RWPE2 (cell line): ENCODE data around the gene SHMT2.

ENCODE experiments used
- ATAC-seq: fragments of 200-7000 bp; cut with Tn5 transposase; 3 replicates; pipeline ENCODE4 v1.9.1; 2021; ENCODE audit warnings: low read depth
- DNase-seq: peaks from one replicate; pipeline ENCODE4 v3.0.0-alpha.2; 2020; ENCODE audit warnings: low spot score
- H3K27ac ChIP-seq: fragments of 450-650 bp; 2 replicates; pipeline ENCODE4 v1.5.1; 2017; ENCODE audit warnings: mild to moderate bottlenecking; ENCODE audit not compliant: poor library complexity, severe bottlenecking
- H3K27me3 ChIP-seq: fragments of 250-450 bp; sonication (Bioruptor Pico); 2 replicates; pipeline ENCODE4 v1.5.1; 2021; ENCODE audit warnings: mild to moderate bottlenecking, moderate library complexity; ENCODE audit not compliant: insufficient read depth, poor library complexity, severe bottlenecking
- H3K36me3 ChIP-seq: fragments of 250-450 bp; sonication (Bioruptor Pico); 2 replicates; pipeline ENCODE4 v1.5.1; 2020; ENCODE audit warnings: low read depth, mild to moderate bottlenecking, moderate library complexity
- H3K4me1 ChIP-seq: fragments of 250-450 bp; sonication (Bioruptor Pico); 2 replicates; pipeline ENCODE4 v1.5.1; 2021; ENCODE audit warnings: mild to moderate bottlenecking, moderate library complexity; ENCODE audit not compliant: insufficient read depth, poor library complexity, severe bottlenecking
- H3K4me3 ChIP-seq: fragments of 250-450 bp; sonication (Bioruptor Pico); 2 replicates; pipeline ENCODE4 v1.5.1; 2021; ENCODE audit warnings: mild to moderate bottlenecking, moderate library complexity; ENCODE audit not compliant: severe bottlenecking
- H3K9me3 ChIP-seq: fragments of 250-450 bp; sonication (Bioruptor Pico); 2 replicates; pipeline ENCODE4 v1.5.1; 2021; ENCODE audit warnings: mild to moderate bottlenecking, moderate library complexity; ENCODE audit not compliant: severe bottlenecking
- TF ChIP-seq, protein P1 (sequence below): fragments of 450-650 bp; IDR thresholded peaks from one replicate; pipeline ENCODE4 v1.5.1; 2017; ENCODE audit warnings: mild to moderate bottlenecking, moderate library complexity; ENCODE audit not compliant: poor library complexity, severe bottlenecking

SHMT2 gene

DNA sequence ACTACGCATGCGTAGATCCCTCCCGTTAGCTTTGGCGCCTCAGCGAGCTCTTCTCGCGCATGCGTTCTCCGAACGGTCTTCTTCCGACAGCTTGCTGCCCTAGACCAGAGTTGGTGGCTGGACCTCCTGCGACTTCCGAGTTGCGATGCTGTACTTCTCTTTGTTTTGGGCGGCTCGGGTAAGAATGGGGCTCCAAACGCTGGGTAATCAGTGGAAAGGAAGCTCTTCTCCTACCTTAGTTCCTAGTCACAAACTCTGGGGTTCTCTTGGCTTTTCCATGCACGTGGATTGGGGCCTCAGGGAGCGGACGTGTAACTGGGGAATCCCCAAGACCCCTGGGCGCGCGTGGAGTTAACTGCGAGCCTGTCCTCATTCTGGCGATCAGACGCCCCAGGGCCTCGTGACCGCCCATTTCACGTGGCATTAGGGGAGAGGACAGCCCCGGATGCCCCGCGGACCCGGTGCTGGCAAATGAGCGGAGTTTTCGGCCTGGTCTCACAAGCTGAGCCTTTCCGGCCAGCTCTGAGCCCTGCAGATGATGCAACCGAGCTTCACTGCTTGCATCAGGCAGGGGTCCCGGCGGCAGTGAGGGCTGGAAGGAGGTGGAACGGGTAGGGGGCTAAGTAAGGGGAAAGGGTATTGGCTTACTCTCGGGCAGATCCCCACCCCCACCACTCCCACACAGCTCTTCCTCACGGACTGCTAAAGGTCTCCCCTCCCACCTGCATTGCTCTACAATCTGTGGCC is at the start of gene SHMT2:
SHMT2 (plus strand) TSS at position 78 of the 747 bp plus-strand sequence; CDS start at position 146, 68 bp downstream.
- Histone ChIP-seq H3K36me3 (peaks cover 48% of the 10 kb centered on the region), H3K4me1 (no peaks in the 10 kb centered on the region), H3K4me3 (peak within 1 kb of the TSS; percentile 78), H3K27ac (peak within 1 kb of the TSS; percentile 52), H3K9me3 (no peaks in the 10 kb centered on the region), H3K27me3 (no peaks in the 10 kb centered on the region)
- ATAC-seq = peak; percentile 73
- TF ChIP-seq, protein P1, sequence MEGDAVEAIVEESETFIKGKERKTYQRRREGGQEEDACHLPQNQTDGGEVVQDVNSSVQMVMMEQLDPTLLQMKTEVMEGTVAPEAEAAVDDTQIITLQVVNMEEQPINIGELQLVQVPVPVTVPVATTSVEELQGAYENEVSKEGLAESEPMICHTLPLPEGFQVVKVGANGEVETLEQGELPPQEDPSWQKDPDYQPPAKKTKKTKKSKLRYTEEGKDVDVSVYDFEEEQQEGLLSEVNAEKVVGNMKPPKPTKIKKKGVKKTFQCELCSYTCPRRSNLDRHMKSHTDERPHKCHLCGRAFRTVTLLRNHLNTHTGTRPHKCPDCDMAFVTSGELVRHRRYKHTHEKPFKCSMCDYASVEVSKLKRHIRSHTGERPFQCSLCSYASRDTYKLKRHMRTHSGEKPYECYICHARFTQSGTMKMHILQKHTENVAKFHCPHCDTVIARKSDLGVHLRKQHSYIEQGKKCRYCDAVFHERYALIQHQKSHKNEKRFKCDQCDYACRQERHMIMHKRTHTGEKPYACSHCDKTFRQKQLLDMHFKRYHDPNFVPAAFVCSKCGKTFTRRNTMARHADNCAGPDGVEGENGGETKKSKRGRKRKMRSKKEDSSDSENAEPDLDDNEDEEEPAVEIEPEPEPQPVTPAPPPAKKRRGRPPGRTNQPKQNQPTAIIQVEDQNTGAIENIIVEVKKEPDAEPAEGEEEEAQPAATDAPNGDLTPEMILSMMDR = no peak
- peak; percentile 95 for DNase-seq

DNA sequence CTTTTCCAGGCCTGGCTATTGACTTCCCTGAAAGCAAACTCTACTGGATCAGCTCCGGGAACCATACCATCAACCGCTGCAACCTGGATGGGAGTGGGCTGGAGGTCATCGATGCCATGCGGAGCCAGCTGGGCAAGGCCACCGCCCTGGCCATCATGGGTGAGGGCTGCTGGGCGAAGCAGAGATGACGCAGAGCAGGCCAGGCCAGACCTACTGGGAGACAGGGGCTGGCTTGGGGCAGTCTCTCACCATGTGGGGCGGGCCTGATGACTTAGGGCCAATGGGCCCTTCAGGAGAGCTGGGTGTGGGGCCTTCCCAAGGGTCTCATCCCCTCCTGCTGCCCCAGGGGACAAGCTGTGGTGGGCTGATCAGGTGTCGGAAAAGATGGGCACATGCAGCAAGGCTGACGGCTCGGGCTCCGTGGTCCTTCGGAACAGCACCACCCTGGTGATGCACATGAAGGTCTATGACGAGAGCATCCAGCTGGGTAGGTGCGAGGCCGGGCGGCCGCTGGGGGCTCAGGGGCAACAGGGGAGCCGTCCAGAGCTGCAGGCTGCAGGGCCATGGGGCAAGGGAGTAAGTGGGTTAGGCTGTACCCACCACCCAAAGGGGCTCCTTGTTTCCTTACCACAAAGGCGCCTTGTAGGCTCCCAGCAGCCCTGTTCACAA is 49.1 kb upstream of the SHMT2 start:
- Histone ChIP-seq H3K27me3 (no peaks in the 10 kb centered on the region), H3K27ac (no peak overlapping the region), H3K4me1 (peaks cover 18% of the 10 kb centered on the region), H3K4me3 (no peak overlapping the region), H3K9me3 (no peaks in the 10 kb centered on the region), H3K36me3 (peaks cover 17% of the 10 kb centered on the region)
- TF ChIP-seq, protein P1 = no peak
- DNase-seq = no peak
- ATAC-seq = no peak

DNA sequence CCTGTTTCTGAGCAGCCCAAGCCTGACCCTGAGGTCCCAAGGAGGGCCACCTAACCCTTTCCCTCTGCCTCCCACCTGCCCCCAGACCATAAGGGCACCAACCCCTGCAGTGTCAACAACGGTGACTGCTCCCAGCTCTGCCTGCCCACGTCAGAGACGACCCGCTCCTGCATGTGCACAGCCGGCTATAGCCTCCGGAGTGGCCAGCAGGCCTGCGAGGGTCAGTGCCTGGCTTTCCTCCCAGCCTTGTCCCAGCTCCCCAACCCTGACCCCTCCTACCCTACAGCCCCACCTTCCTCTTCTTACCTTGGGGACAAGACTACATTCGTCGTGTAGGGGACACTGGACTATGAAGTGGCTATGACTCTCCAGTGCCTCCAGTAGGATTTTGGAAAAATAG is 48.4 kb upstream of the SHMT2 start:
- DNase-seq = no peak
- Histone ChIP-seq H3K9me3 (no peaks in the 10 kb centered on the region), H3K4me1 (peaks cover 14% of the 10 kb centered on the region), H3K4me3 (no peak overlapping the region), H3K36me3 (peaks cover 15% of the 10 kb centered on the region), H3K27ac (no peak overlapping the region), H3K27me3 (no peaks in the 10 kb centered on the region)
- TF ChIP-seq, protein P1 = no peak
- ATAC-seq = no peak

DNA sequence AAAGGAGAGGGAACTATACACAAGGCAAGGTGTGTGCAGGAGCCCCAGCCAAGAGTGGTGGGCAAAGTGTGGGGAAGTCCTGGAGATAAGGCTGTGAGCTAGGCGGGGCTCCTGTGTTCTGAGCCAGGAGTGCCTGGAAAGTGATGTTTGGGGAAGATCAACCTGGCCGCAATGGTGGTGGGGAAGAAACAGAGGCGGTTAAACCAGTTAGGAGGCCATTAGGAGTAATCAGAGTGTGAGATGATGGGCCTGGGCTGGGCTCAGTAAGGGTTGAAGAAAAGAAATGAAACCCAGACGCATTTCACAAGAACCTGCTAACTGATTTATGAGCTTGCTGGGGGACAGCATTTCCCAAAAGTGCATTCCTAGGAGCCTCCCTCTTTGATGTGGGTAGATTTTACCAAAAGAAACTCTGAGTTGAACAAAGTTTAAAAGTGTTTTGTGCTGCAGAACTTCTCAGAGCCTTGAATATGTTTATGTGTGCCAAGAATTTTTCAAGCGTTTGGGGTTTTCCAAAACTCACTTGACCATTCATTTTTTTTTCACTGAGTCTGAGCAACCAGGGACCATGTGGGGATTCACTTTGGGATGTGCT is 47.9 kb upstream of the SHMT2 start:
- DNase-seq (no peak), ATAC-seq (no peak)
- Histone ChIP-seq H3K4me3 (no peak overlapping the region), H3K27ac (no peak overlapping the region), H3K27me3 (no peaks in the 10 kb centered on the region), H3K36me3 (peaks cover 12% of the 10 kb centered on the region), H3K4me1 (peaks cover 8% of the 10 kb centered on the region), H3K9me3 (no peaks in the 10 kb centered on the region)
- TF ChIP-seq, protein P1 = no peak
